SK-N-SH (cell line): ENCODE measurements around the gene TBC1D2. TPM values are rescaled to one million over a fixed set of nuclear protein-coding genes. Genes with fewer than 3 reads are reported as not detected.

ENCODE experiments used
- CTCF ChIA-PET: fragments of 300-600, 350-600 bp; formaldehyde crosslinking; extraction: SDS; loops from one replicate; lab custom pipeline; 2021; lab: Yijun Ruan, JAX
- POLR2A ChIA-PET: fragments of 350-600 bp; sonication (Branson Sonifier 250); formaldehyde crosslinking; extraction: SDS; loops from one replicate; lab custom pipeline; 2020; ENCODE audit warnings: antibody characterized with exemption, inconsistent platforms; lab: Yijun Ruan, JAX
- DNase-seq: peaks from one replicate; pipeline ENCODE4 v3.0.0; 2012
- H2AFZ ChIP-seq: fragments of 200-600 bp; sonication (generic); 2 replicates; pipeline ENCODE4 v1.8.1; 2016; ENCODE audit warnings: antibody characterized with exemption, mild to moderate bottlenecking, low read depth
- H3F3A ChIP-seq: fragments of 200-600 bp; sonication (generic); replicated peaks from 2 replicates; pipeline ENCODE3; 2016; ENCODE audit warnings: antibody characterized with exemption, mild to moderate bottlenecking; ENCODE audit not compliant: insufficient read depth
- H3K27ac ChIP-seq, 2 experiments: fragments of 200-500 bp in 1 of 2; fragments of 200-600 bp in 1 of 2; sonication (Bioruptor generic) in 1 of 2; sonication (generic), shearing (Covaris generic) in 1 of 2; 2 replicates each; pipeline versions ENCODE4 v1.5.1 to v1.6.1; 2014 to 2016; ENCODE audit warnings: low read depth in 2 of 2, inconsistent platforms in 1 of 2, low read length in 1 of 2, mild to moderate bottlenecking in 1 of 2, mixed read lengths in 1 of 2
- H3K27me3 ChIP-seq: fragments of 200-600 bp; sonication (generic), shearing (Covaris generic); 2 replicates; pipeline ENCODE4 v1.6.1; 2016; ENCODE audit warnings: mixed run types; ENCODE audit not compliant: insufficient read depth
- H3K36me3 ChIP-seq, 2 experiments: fragments of 200-500 bp in 1 of 2; fragments of 200-600 bp in 1 of 2; sonication (Bioruptor generic) in 1 of 2; sonication (generic) in 1 of 2; replicated peaks in 1 of 2; 2 replicates each; pipeline versions ENCODE3 to v1.5.1; 2014 to 2016; ENCODE audit warnings: low read length in 1 of 2, mild to moderate bottlenecking in 1 of 2; ENCODE audit not compliant: insufficient read depth in 2 of 2, control insufficient read depth in 1 of 2
- H3K4me1 ChIP-seq, 2 experiments: fragments of 200-500 bp in 1 of 2; fragments of 200-600 bp in 1 of 2; sonication (Bioruptor generic) in 1 of 2; sonication (generic), shearing (Covaris generic) in 1 of 2; 2 replicates each; pipeline versions ENCODE4 v1.5.1 to v1.6.1; 2014 to 2016; ENCODE audit warnings: low read depth in 1 of 2, low read length in 1 of 2, mixed run types in 1 of 2; ENCODE audit not compliant: insufficient read depth in 2 of 2, control insufficient read depth in 1 of 2
- H3K4me2 ChIP-seq: fragments of 200-600 bp; sonication (generic), shearing (Covaris generic); 2 replicates; pipeline ENCODE4 v1.6.1; 2017; ENCODE audit warnings: mixed run types
- H3K4me3 ChIP-seq, 2 experiments: fragments of 200-500 bp in 1 of 2; fragments of 200-600 bp in 1 of 2; sonication (Bioruptor generic) in 1 of 2; sonication (generic), shearing (Covaris generic) in 1 of 2; 2 replicates each; pipeline versions ENCODE4 v1.5.1 to v1.8.1; 2014 to 2016; ENCODE audit warnings: low read depth in 2 of 2, inconsistent platforms in 1 of 2, low read length in 1 of 2, mild to moderate bottlenecking in 1 of 2, mixed read lengths in 1 of 2, moderate library complexity in 1 of 2
- H3K79me2 ChIP-seq: fragments of 200-600 bp; sonication (generic); 2 replicates; pipeline ENCODE4 v1.8.1; 2017; ENCODE audit warnings: mild to moderate bottlenecking; ENCODE audit not compliant: insufficient read depth
- H3K9ac ChIP-seq: fragments of 200-600 bp; sonication (generic); 2 replicates; pipeline ENCODE4 v1.6.1; 2017; ENCODE audit warnings: mixed run types
- H3K9me2 ChIP-seq: fragments of 200-600 bp; sonication (generic); 2 replicates; pipeline ENCODE4 v1.6.1; 2017; ENCODE audit warnings: mixed run types
- H3K9me3 ChIP-seq: fragments of 200-600 bp; sonication (generic); 2 replicates; pipeline ENCODE4 v1.6.1; 2017; ENCODE audit warnings: mixed run types, mild to moderate bottlenecking, moderate library complexity
- H4K20me1 ChIP-seq: fragments of 200-600 bp; sonication (generic); 2 replicates; pipeline ENCODE4 v1.6.1; 2017; ENCODE audit warnings: mild to moderate bottlenecking, mixed run types; ENCODE audit not compliant: insufficient read depth
- CHD2 ChIP-seq: fragments of 150-350 bp; IDR thresholded peaks from 2 replicates; pipeline ENCODE4 v1.6.1; 2018; ENCODE audit warnings: low read length; ENCODE audit not compliant: partially characterized antibody
- ELF1 ChIP-seq: IDR thresholded peaks from 2 replicates; pipeline ENCODE4 v1.4.0; 2012
- EZH2phosphoT487 ChIP-seq: fragments of 200-600 bp; sonication (generic); IDR thresholded peaks from 2 replicates; pipeline ENCODE4 v1.6.1; 2017; ENCODE audit warnings: low read depth, mixed run types, mild to moderate bottlenecking, antibody characterized with exemption, moderate library complexity, borderline replicate concordance
- FOXM1 ChIP-seq: IDR thresholded peaks from 2 replicates; pipeline ENCODE4 v1.4.0; 2012; ENCODE audit warnings: low read depth, mild to moderate bottlenecking
- GABPA ChIP-seq: IDR thresholded peaks from 2 replicates; pipeline ENCODE4 v1.4.0; 2012; ENCODE audit warnings: low read depth, mild to moderate bottlenecking
- GATA2 ChIP-seq: sonication (generic); formaldehyde crosslinking; IDR thresholded peaks from 2 replicates; pipeline ENCODE4 v1.5.0; 2020; ENCODE audit warnings: mild to moderate bottlenecking, missing genetic modification reagents
- JUND ChIP-seq: IDR thresholded peaks from 2 replicates; pipeline ENCODE4 v1.4.0; 2012
- MEF2A ChIP-seq: IDR thresholded peaks from 2 replicates; pipeline ENCODE4 v1.4.0; 2012; ENCODE audit warnings: low read depth, borderline replicate concordance
- NFIC ChIP-seq: IDR thresholded peaks from 2 replicates; pipeline ENCODE4 v1.4.0; 2012; ENCODE audit warnings: borderline replicate concordance
- NRF1 ChIP-seq: IDR thresholded peaks from 2 replicates; pipeline ENCODE4 v1.6.1; 2012; ENCODE audit warnings: low read depth, mild to moderate bottlenecking, low read length
- RAD21 ChIP-seq: IDR thresholded peaks from 2 replicates; pipeline ENCODE4 v1.6.1; 2012; ENCODE audit warnings: mild to moderate bottlenecking, low read length
- RCOR1 ChIP-seq: fragments of 150-350 bp; IDR thresholded peaks from 2 replicates; pipeline ENCODE4 v1.6.1; 2017; ENCODE audit warnings: antibody characterized with exemption, low read length
- RFX5 ChIP-seq: IDR thresholded peaks from 2 replicates; pipeline ENCODE4 v1.6.1; 2012; ENCODE audit warnings: mild to moderate bottlenecking, improper control_type of control experiment, low read length
- RXRA ChIP-seq: IDR thresholded peaks from 2 replicates; pipeline ENCODE4 v1.4.0; 2012; ENCODE audit warnings: low read depth, mild to moderate bottlenecking, borderline replicate concordance
- SIN3A ChIP-seq: IDR thresholded peaks from 2 replicates; pipeline ENCODE4 v1.6.1; 2012; ENCODE audit warnings: low read depth, mild to moderate bottlenecking, low read length, moderate library complexity, borderline replicate concordance
- SMC3 ChIP-seq: IDR thresholded peaks from 2 replicates; pipeline ENCODE4 v1.6.1; 2012; ENCODE audit warnings: low read depth, low read length, improper control_type of control experiment
- YY1 ChIP-seq: IDR thresholded peaks from 2 replicates; pipeline ENCODE4 v1.4.0; 2012; ENCODE audit warnings: low read depth, mild to moderate bottlenecking
- WGBS: methylation state at CpG from one replicate; pipeline ENCODE4 v1.1.6; 2017; ENCODE audit warnings: low lambda C conversion rate; 5-methylcytosine and 5-hydroxymethylcytosine counted together
- polyA plus RNA-seq, 3 experiments: library from polyadenylated mRNA; depleted of rRNA; stranded (reverse); fragments of >200 nt; gene quantifications; 2 replicates each; pipeline ENCODE4 v1.2.3, GENCODE V29; 2012
- TF ChIP-seq, protein P1 (sequence below): IDR thresholded peaks from 2 replicates; pipeline ENCODE4 v1.4.0; 2012; ENCODE audit warnings: low read depth, borderline replicate concordance
- TF ChIP-seq, protein P2 (sequence below): IDR thresholded peaks from 2 replicates; pipeline ENCODE4; 2012
- TF ChIP-seq, protein P3 (sequence below): IDR thresholded peaks from 2 replicates; pipeline ENCODE4 v1.4.0; 2012; ENCODE audit warnings: low read depth
- TF ChIP-seq, protein P4 (sequence below): fragments of 150-350 bp; IDR thresholded peaks from 2 replicates; pipeline ENCODE4 v1.6.1; 2017; ENCODE audit warnings: antibody characterized with exemption, low read length, low read depth, borderline replicate concordance

Gene TBC1D2
- polyA plus RNA-seq, 1 of the 3 experiments (the other 2 are of a cell fraction): 5.6 TPM

DNA sequence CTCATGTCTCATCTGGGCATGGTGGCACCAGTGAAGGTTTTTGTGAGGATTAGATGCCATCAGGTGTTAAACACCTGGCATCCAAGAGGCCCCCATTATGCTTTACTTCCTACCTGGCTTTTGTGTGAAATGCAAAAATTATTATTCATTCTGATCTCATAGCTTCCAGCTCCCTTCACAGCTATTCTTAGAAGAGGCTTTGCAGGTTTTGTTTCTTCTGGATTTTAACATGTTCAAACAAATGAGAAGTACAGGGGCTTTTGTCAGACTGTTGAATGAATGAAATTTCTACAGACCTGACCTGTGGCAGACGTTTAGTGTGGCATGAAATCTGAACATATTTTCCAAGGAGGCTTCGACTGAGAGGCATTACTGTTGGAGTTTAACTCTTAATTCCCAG, 48.7 kb downstream of the TBC1D2 start:
- 66% methylated on average over 2 of the region's 2 CpGs for WGBS
- POLR2A ChIA-PET: no interaction called here
- Histone ChIP-seq H3K4me2 (no peak overlapping the region), H3K9me2 (no peaks in the 10 kb centered on the region), H3K36me3 (no peaks in the 10 kb centered on the region), H3K9ac (no peak overlapping the region), H3K9me3 (no peaks in the 10 kb centered on the region)
- DNase-seq: no peak
- CTCF ChIA-PET: interaction anchor here (0.6 to 5.8 kb wide), 13 partner anchors 10 to 568 kb away, joined by 3 to 49 read pairs (median 10); partner anchors contain the start of genes CORO2A, TBC1D2 and TRIM14
- TF ChIP-seq RAD21: no peak
- no peak for TF ChIP-seq CHD2
- TF ChIP-seq, protein P1, sequence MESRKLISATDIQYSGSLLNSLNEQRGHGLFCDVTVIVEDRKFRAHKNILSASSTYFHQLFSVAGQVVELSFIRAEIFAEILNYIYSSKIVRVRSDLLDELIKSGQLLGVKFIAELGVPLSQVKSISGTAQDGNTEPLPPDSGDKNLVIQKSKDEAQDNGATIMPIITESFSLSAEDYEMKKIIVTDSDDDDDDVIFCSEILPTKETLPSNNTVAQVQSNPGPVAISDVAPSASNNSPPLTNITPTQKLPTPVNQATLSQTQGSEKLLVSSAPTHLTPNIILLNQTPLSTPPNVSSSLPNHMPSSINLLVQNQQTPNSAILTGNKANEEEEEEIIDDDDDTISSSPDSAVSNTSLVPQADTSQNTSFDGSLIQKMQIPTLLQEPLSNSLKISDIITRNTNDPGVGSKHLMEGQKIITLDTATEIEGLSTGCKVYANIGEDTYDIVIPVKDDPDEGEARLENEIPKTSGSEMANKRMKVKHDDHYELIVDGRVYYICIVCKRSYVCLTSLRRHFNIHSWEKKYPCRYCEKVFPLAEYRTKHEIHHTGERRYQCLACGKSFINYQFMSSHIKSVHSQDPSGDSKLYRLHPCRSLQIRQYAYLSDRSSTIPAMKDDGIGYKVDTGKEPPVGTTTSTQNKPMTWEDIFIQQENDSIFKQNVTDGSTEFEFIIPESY: no peak
- TF ChIP-seq EZH2phosphoT487: no peak
- TF ChIP-seq NRF1: no peak
- no peak for TF ChIP-seq SIN3A
- TF ChIP-seq RCOR1: no peak
- no peak for TF ChIP-seq JUND
- TF ChIP-seq GABPA: no peak
- TF ChIP-seq, protein P2, sequence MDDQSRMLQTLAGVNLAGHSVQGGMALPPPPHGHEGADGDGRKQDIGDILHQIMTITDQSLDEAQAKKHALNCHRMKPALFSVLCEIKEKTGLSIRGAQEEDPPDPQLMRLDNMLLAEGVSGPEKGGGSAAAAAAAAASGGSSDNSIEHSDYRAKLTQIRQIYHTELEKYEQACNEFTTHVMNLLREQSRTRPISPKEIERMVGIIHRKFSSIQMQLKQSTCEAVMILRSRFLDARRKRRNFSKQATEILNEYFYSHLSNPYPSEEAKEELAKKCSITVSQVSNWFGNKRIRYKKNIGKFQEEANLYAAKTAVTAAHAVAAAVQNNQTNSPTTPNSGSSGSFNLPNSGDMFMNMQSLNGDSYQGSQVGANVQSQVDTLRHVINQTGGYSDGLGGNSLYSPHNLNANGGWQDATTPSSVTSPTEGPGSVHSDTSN: no peak
- no peak for TF ChIP-seq YY1
- no peak for TF ChIP-seq NFIC
- TF ChIP-seq, protein P3, sequence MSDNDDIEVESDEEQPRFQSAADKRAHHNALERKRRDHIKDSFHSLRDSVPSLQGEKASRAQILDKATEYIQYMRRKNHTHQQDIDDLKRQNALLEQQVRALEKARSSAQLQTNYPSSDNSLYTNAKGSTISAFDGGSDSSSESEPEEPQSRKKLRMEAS: no peak
- TF ChIP-seq, all 33 proteins: peak for 0
- H3F3A ChIP-seq: no peaks in the 10 kb centered on the region
- H3K4me3 ChIP-seq: no peak overlapping the region
- H4K20me1 ChIP-seq: no peaks in the 10 kb centered on the region
- no peaks in the 10 kb centered on the region for H3K4me1 ChIP-seq
- no peak overlapping the region for H2AFZ ChIP-seq
- H3K27me3 ChIP-seq: no peaks in the 10 kb centered on the region
- H3K27ac ChIP-seq: no peak overlapping the region
- H3K79me2 ChIP-seq: no peaks in the 10 kb centered on the region

DNA sequence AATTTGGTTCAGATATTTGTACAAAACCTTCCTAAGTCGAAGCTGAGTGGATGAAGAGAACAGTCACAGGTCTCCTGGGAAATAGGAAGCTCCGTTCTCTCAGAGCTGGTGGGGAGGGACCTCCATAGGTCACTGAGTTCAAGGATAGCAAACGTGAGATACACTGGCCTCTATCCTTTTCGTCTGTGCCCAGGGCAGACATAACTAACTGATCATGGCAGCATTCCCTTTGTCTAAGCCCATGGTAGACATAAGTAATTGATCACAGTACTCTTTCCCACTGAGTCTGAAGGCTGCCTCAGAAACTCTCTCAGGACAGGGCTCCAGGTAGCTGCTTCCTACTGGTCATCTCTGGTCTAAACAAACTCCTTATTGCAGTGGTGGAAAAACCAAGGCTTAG, 50.8 kb downstream of the TBC1D2 start:
- H4K20me1 ChIP-seq: no peaks in the 10 kb centered on the region
- CTCF ChIA-PET: interaction anchor here (0.8 to 5.8 kb wide), 24 partner anchors 8 to 1016 kb away, joined by 3 to 49 read pairs (median 6); partner anchors contain the start of genes TBC1D2 and TRIM14
- POLR2A ChIA-PET: interaction anchor here (0.6 kb wide), 1 partner anchor 393 kb away, joined by 3 read pairs; no protein-coding TSS in a partner anchor
- no peaks in the 10 kb centered on the region for H3K79me2 ChIP-seq
- no peak overlapping the region for H3K4me2 ChIP-seq
- no peaks in the 10 kb centered on the region for H3K27me3 ChIP-seq
- H3K36me3 ChIP-seq: no peaks in the 10 kb centered on the region
- H3K9me2 ChIP-seq: no peaks in the 10 kb centered on the region
- no peak overlapping the region for H2AFZ ChIP-seq
- no peaks in the 10 kb centered on the region for H3K4me1 ChIP-seq
- no peaks in the 10 kb centered on the region for H3F3A ChIP-seq
- no peak overlapping the region for H3K9ac ChIP-seq
- H3K4me3 ChIP-seq: no peak overlapping the region
- WGBS: 67% methylated on average over 4 of the region's 4 CpGs
- no peak overlapping the region for H3K27ac ChIP-seq
- H3K9me3 ChIP-seq: no peaks in the 10 kb centered on the region
- no peak for DNase-seq
- TF ChIP-seq, protein P4, sequence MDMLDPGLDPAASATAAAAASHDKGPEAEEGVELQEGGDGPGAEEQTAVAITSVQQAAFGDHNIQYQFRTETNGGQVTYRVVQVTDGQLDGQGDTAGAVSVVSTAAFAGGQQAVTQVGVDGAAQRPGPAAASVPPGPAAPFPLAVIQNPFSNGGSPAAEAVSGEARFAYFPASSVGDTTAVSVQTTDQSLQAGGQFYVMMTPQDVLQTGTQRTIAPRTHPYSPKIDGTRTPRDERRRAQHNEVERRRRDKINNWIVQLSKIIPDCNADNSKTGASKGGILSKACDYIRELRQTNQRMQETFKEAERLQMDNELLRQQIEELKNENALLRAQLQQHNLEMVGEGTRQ: no peak
- no peak for TF ChIP-seq RAD21
- no peak for TF ChIP-seq RXRA
- no peak for TF ChIP-seq MEF2A
- no peak for TF ChIP-seq RCOR1
- no peak for TF ChIP-seq GABPA
- no peak for TF ChIP-seq RFX5
- TF ChIP-seq FOXM1: no peak
- no peak for TF ChIP-seq NFIC
- TF ChIP-seq GATA2 (CRISPR knock-in tag): no peak
- TF ChIP-seq, protein P1: no peak
- TF ChIP-seq EZH2phosphoT487: no peak
- TF ChIP-seq SIN3A: no peak
- no peak for TF ChIP-seq ELF1
- TF ChIP-seq, protein P2: no peak
- no peak for TF ChIP-seq SMC3
